ENCODE measurements around the gene LHX3. TPM values are rescaled to one million over a fixed set of nuclear protein-coding genes. Genes with fewer than 3 reads are reported as not detected.

Gene LHX3
- polyA plus RNA-seq, 2 of the 4 experiments (the other 2 are of a cell fraction) = 0.03 TPM; not detected in 1

- FAIRE-seq = no peak
- ChIA-PET POLR2A (no interaction called here), CTCF (interaction anchor here (1.1 to 2.5 kb wide), 3 partner anchors 8 to 18 kb away, joined by 3 to 20 read pairs (median 6); no protein-coding TSS in a partner anchor)
- Histone ChIP-seq H3K4me2 (no peak overlapping the region), H3K27ac (no peak overlapping the region), H3K4me3 (no peak overlapping the region), H3K9me3 (no peaks in the 10 kb centered on the region), H3K4me1 (peaks cover 5% of the 10 kb centered on the region)
- WGBS (ENCODE audit: missing lambda C conversion rate) = 89% methylated on average over 14 of the region's 14 CpGs
- no peak for ATAC-seq
- TF ChIP-seq NR3C1 (IDR thresholded peaks at IDR 0.05) = no peak
- TF ChIP-seq ESRRA (IDR thresholded peaks at IDR 0.05; ENCODE audit: borderline replicate concordance, low read length) = no peak
- no peak for TF ChIP-seq CHD2 (IDR thresholded peaks at IDR 0.05; ENCODE audit: low read length, partially characterized antibody)
- no peak for TF ChIP-seq ZFP36 (IDR thresholded peaks at IDR 0.05; ENCODE audit: borderline replicate concordance, partially characterized antibody)
- TF ChIP-seq POLR2AphosphoS2 (conservative IDR thresholded peaks at IDR 0.05; ENCODE audit: low read length) = no peak
- TF ChIP-seq EHF (CRISPR knock-in tag; IDR thresholded peaks at IDR 0.05) = no peak
- no peak for TF ChIP-seq RAD21 (conservative IDR thresholded peaks at IDR 0.05 in 1 of 2, IDR thresholded peaks at IDR 0.05 in 1 of 2)
- no peak for TF ChIP-seq HDAC2 (IDR thresholded peaks at IDR 0.05)
- TF ChIP-seq CHD4 (IDR thresholded peaks at IDR 0.05; ENCODE audit: borderline replicate concordance) = no peak
- TF ChIP-seq CBX2 (IDR thresholded peaks at IDR 0.05; ENCODE audit: borderline replicate concordance, low read depth) = no peak
- TF ChIP-seq RCOR1 (IDR thresholded peaks at IDR 0.05; ENCODE audit: low read depth, low read length) = no peak
- no peak for TF ChIP-seq HEYL (CRISPR knock-in tag; IDR thresholded peaks at IDR 0.05)
- TF ChIP-seq USF2 (IDR thresholded peaks at IDR 0.05) = no peak
- TF ChIP-seq KDM1A (IDR thresholded peaks at IDR 0.05; ENCODE audit: low read depth) = no peak
- no peak for TF ChIP-seq RNF2 (IDR thresholded peaks at IDR 0.05; ENCODE audit: borderline replicate concordance, low read depth)
- TF ChIP-seq JUN (IDR thresholded peaks at IDR 0.05) = no peak
- no peak for TF ChIP-seq NPAS2 (CRISPR knock-in tag; IDR thresholded peaks at IDR 0.05; ENCODE audit: borderline replicate concordance)
- DNase-seq (ENCODE audit: low read depth in 1 of 2, low spot score in 1 of 2) = no peak
Observed at GRCh38 chr9:136233868-136234267, 28.9 kb upstream of the LHX3 start.

- TF ChIP-seq CTCF (IDR thresholded peaks at IDR 0.05) = no peak
- TF ChIP-seq EHF (CRISPR knock-in tag; IDR thresholded peaks at IDR 0.05) = no peak
- DNase-seq (ENCODE audit: low read depth in 1 of 2, low spot score in 1 of 2) (no peak), ATAC-seq (no peak), FAIRE-seq (no peak)
- no peak overlapping the region for H3K4me2 ChIP-seq
- CTCF ChIA-PET = interaction anchor here (1.1 to 1.8 kb wide), 2 partner anchors 10 to 18 kb away, joined by 3 to 6 read pairs; no protein-coding TSS in a partner anchor
- POLR2A ChIA-PET = no interaction called here
- peaks cover 10% of the 10 kb centered on the region for H3K4me1 ChIP-seq
- H3K27ac ChIP-seq = no peak overlapping the region
- no peaks in the 10 kb centered on the region for H3K9me3 ChIP-seq
- H3K4me3 ChIP-seq = no peak overlapping the region
- WGBS (ENCODE audit: missing lambda C conversion rate) = 93% methylated on average over 15 of the region's 15 CpGs
Observed at GRCh38 chr9:136233411-136233810, 28.5 kb upstream of the LHX3 start.

GRCh38 chr9:136232969-136233368 lies 28.0 kb upstream of the LHX3 start:
- ChIA-PET POLR2A (no interaction called here), CTCF (interaction anchor here (0.7 kb wide), 1 partner anchor 436 kb away, joined by 3 read pairs; no protein-coding TSS in a partner anchor)
- ATAC-seq (no peak), DNase-seq (ENCODE audit: low read depth in 1 of 2, low spot score in 1 of 2) (no peak), FAIRE-seq (no peak)
- H3K27ac ChIP-seq = no peak overlapping the region
- H3K4me2 ChIP-seq = no peak overlapping the region
- WGBS (ENCODE audit: missing lambda C conversion rate) = 91% methylated on average over 10 of the region's 10 CpGs
- H3K4me1 ChIP-seq = peaks cover 14% of the 10 kb centered on the region
- H3K9me3 ChIP-seq = no peaks in the 10 kb centered on the region
- H3K4me3 ChIP-seq = no peak overlapping the region
- TF ChIP-seq MAFK (IDR thresholded peaks at IDR 0.05; ENCODE audit: partially characterized antibody) = no peak
- TF ChIP-seq ATOH8 (CRISPR knock-in tag; IDR thresholded peaks at IDR 0.05; ENCODE audit: low read depth) = no peak
- TF ChIP-seq RAD21 (conservative IDR thresholded peaks at IDR 0.05 in 1 of 2, IDR thresholded peaks at IDR 0.05 in 1 of 2) = no peak
- no peak for TF ChIP-seq NFE2L2 (conservative IDR thresholded peaks at IDR 0.05; ENCODE audit: low read length)
- no peak for TF ChIP-seq CHD4 (IDR thresholded peaks at IDR 0.05; ENCODE audit: borderline replicate concordance)
- no peak for TF ChIP-seq REST (IDR thresholded peaks at IDR 0.05)
- no peak for TF ChIP-seq PHF8 (IDR thresholded peaks at IDR 0.05; ENCODE audit: borderline replicate concordance, low read depth)
- TF ChIP-seq BCL3 (IDR thresholded peaks at IDR 0.05) = no peak
- no peak for TF ChIP-seq HOXB13 (CRISPR knock-in tag; IDR thresholded peaks at IDR 0.05; ENCODE audit: low read depth)
- TF ChIP-seq SMC3 (IDR thresholded peaks at IDR 0.05) = no peak
